GM23338 (cell line): ENCODE data around the gene EXOC6. TPM values are rescaled to one million over a fixed set of nuclear protein-coding genes. Genes with fewer than 3 reads are reported as not detected.

ENCODE experiments used
- ATAC-seq: fragments of 200-7000 bp; cut with Tn5 transposase; 3 replicates; pipeline ENCODE4 v1.9.1; 2020
- DNase-seq: peaks from one replicate; pipeline ENCODE4 v3.0.0-alpha.2; 2015; ENCODE audit warnings: low spot score
- H2AFZ ChIP-seq: fragments of 200-600 bp; sonication (generic); 2 replicates; pipeline ENCODE4 v1.8.0; 2016; ENCODE audit warnings: antibody characterized with exemption, mild to moderate bottlenecking, moderate library complexity
- H3F3A ChIP-seq: fragments of 200-600 bp; sonication (generic); replicated peaks from 2 replicates; pipeline ENCODE4 v1.8.0; 2017; ENCODE audit warnings: antibody characterized with exemption, mixed run types, low read depth
- H3K27ac ChIP-seq: fragments of 200-600 bp; sonication (generic); 2 replicates; pipeline ENCODE4 v1.6.1; 2016; ENCODE audit warnings: low read depth
- H3K27me3 ChIP-seq: fragments of 200-600 bp; sonication (generic); 2 replicates; pipeline ENCODE4 v1.8.0; 2016; ENCODE audit warnings: mild to moderate bottlenecking, mixed run types, moderate library complexity; ENCODE audit not compliant: insufficient read depth
- H3K36me3 ChIP-seq: fragments of 200-600 bp; sonication (generic); 2 replicates; pipeline ENCODE4 v1.8.0; 2016; ENCODE audit warnings: mild to moderate bottlenecking; ENCODE audit not compliant: insufficient read depth
- H3K4me1 ChIP-seq: fragments of 200-600 bp; sonication (generic); 2 replicates; pipeline ENCODE4 v1.8.0; 2016; ENCODE audit warnings: mild to moderate bottlenecking, moderate library complexity; ENCODE audit not compliant: insufficient read depth
- H3K4me2 ChIP-seq: fragments of 200-600 bp; sonication (generic); 2 replicates; pipeline ENCODE4 v1.7.1; 2017; ENCODE audit warnings: mixed run types
- H3K4me3 ChIP-seq: fragments of 200-600 bp; sonication (generic); 2 replicates; pipeline ENCODE4 v1.6.1; 2016; ENCODE audit warnings: mixed run types
- H3K79me2 ChIP-seq: fragments of 200-600 bp; sonication (generic); replicated peaks from 2 replicates; pipeline ENCODE4 v1.8.0; 2017; ENCODE audit warnings: mild to moderate bottlenecking; ENCODE audit not compliant: insufficient read depth
- H3K9me2 ChIP-seq: fragments of 200-600 bp; sonication (generic); 2 replicates; pipeline ENCODE4 v1.8.0; 2017; ENCODE audit not compliant: insufficient read depth
- H4K20me1 ChIP-seq: fragments of 200-600 bp; sonication (generic); replicated peaks from 2 replicates; pipeline ENCODE4 v1.8.0; 2017; ENCODE audit warnings: mild to moderate bottlenecking; ENCODE audit not compliant: insufficient read depth
- H3K27ac Mint-ChIP-seq: 2 replicates; pipeline ENCODE4 v1.8.0; 2020; ENCODE audit warnings: inconsistent platforms, mild to moderate bottlenecking, moderate library complexity, mixed read lengths
- H3K27me3 Mint-ChIP-seq: 3 replicates; pipeline ENCODE4 v1.8.0; 2022; ENCODE audit warnings: low read depth, mild to moderate bottlenecking, moderate library complexity, mixed read lengths, inconsistent platforms; ENCODE audit not compliant: insufficient read depth, poor library complexity
- H3K36me3 Mint-ChIP-seq: 3 replicates; pipeline ENCODE4 v1.8.0; 2021; ENCODE audit warnings: low read depth, mild to moderate bottlenecking, inconsistent platforms, moderate library complexity, mixed read lengths
- H3K4me1 Mint-ChIP-seq: 3 replicates; pipeline ENCODE4 v1.8.0; 2020; ENCODE audit warnings: mild to moderate bottlenecking, inconsistent platforms, mixed read lengths
- H3K4me3 Mint-ChIP-seq: 3 replicates; pipeline ENCODE4 v1.8.0; 2021; ENCODE audit warnings: moderate library complexity, mild to moderate bottlenecking, inconsistent platforms, mixed read lengths
- H3K9me3 Mint-ChIP-seq: 3 replicates; pipeline ENCODE4 v1.8.0; 2020; ENCODE audit warnings: moderate library complexity, mild to moderate bottlenecking, inconsistent platforms, mixed read lengths
- CREB1 ChIP-seq: fragments of 250-450 bp; sonication (Bioruptor Pico); IDR thresholded peaks from 2 replicates; pipeline ENCODE4 v1.5.0; 2020; ENCODE audit warnings: low read depth, mild to moderate bottlenecking, moderate library complexity
- EZH2 ChIP-seq: fragments of 200-600 bp; sonication (generic); IDR thresholded peaks from one replicate; pipeline ENCODE4 v1.8.0; 2017; ENCODE audit warnings: antibody characterized with exemption, mild to moderate bottlenecking, low read depth; ENCODE audit not compliant: unreplicated experiment
- EZH2phosphoT487 ChIP-seq: fragments of 200-600 bp; sonication (generic); IDR thresholded peaks from one replicate; pipeline ENCODE4 v1.8.1; 2018; ENCODE audit warnings: antibody characterized with exemption; ENCODE audit not compliant: unreplicated experiment
- JUNB ChIP-seq: IDR thresholded peaks from one replicate; pipeline ENCODE4 v1.6.1; 2016; ENCODE audit warnings: antibody characterized with exemption; ENCODE audit not compliant: unreplicated experiment
- NANOG ChIP-seq: IDR thresholded peaks from 2 replicates; pipeline ENCODE4 v1.6.1; 2016; ENCODE audit warnings: antibody characterized with exemption, borderline replicate concordance
- POLR2AphosphoS5 ChIP-seq: IDR thresholded peaks from 2 replicates; pipeline ENCODE4 v1.6.1; 2016; ENCODE audit warnings: antibody characterized with exemption, low read depth
- STAT1 ChIP-seq: IDR thresholded peaks from one replicate; pipeline ENCODE4 v1.6.1; 2016; ENCODE audit warnings: antibody characterized with exemption; ENCODE audit not compliant: unreplicated experiment
- ZNF114 ChIP-seq: fragments of 250-450 bp; sonication (Bioruptor Pico); IDR thresholded peaks from 2 replicates; pipeline ENCODE4 v1.5.0; 2020; ENCODE audit warnings: mild to moderate bottlenecking, moderate library complexity
- ZNF331 ChIP-seq: fragments of 250-450 bp; sonication (Bioruptor Pico); IDR thresholded peaks from 2 replicates; pipeline ENCODE4 v1.5.0; 2020; ENCODE audit warnings: low read depth, mild to moderate bottlenecking, moderate library complexity
- polyA plus RNA-seq: library from polyadenylated mRNA; unstranded; fragments of >200 nt; fragmentation: Nextera tagmentation; extraction: Ambion mirVana; gene quantifications from 2 replicates; pipeline ENCODE4 v1.2.1, GENCODE V29; 2016
- total RNA-seq: library from RNA; depleted of rRNA; stranded (reverse); fragments of >200 nt; shearing (Covaris generic); gene quantifications from 2 replicates; pipeline ENCODE4 v1.2.3, GENCODE V29; 2014
- TF ChIP-seq, protein P1 (sequence below): fragments of 250-450 bp; sonication (Bioruptor Pico); IDR thresholded peaks from 2 replicates; pipeline ENCODE4 v1.5.0; 2020; ENCODE audit warnings: mild to moderate bottlenecking, moderate library complexity
- TF ChIP-seq, protein P2 (sequence below), 2 experiments: fragments of 200-600 bp in 1 of 2; sonication (generic) in 1 of 2; conservative IDR thresholded peaks; 2 replicates each; pipeline versions ENCODE4 v1.5.1 to v1.6.1; 2016 to 2017; ENCODE audit warnings: antibody characterized with exemption in 2 of 2, low read depth in 2 of 2, mild to moderate bottlenecking in 2 of 2, moderate library complexity in 1 of 2
- TF ChIP-seq, protein P3 (sequence below): IDR thresholded peaks from one replicate; pipeline ENCODE4 v1.6.1; 2018; ENCODE audit warnings: antibody characterized with exemption; ENCODE audit not compliant: unreplicated experiment
- TF ChIP-seq, protein P4 (sequence below): IDR thresholded peaks from 2 replicates; pipeline ENCODE4 v1.6.1; 2016; ENCODE audit warnings: antibody characterized with exemption

EXOC6 gene
- total and polyA plus RNA-seq, 2 experiments from 2014 or later: 5.0 to 6.0 TPM

DNA sequence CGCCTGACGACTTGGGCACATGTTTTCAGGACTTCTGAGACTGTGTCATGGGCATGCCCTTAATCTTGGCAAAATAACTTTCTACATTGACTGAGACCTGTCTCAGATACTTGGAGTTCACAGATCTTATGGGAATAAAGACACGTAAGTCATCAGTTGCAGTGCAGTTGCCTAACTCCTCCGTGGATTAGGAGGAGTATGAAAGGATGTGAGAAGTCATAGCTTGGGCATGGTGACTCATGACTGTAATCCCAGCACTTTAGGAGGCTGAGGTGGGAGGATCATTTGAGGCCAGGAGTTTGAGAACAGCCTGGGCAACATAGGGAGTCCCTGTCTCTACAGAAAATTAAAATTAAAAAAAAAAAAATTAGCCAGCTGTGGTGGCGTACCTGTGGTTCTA lies 49.6 kb downstream of the EXOC6 start:
- 0 out of 2 replicates have a peak overlapping the region, but pooled peaks have one; percentile 73 for H3K27ac Mint-ChIP-seq
- H3F3A ChIP-seq: no peaks in the 10 kb centered on the region
- ATAC-seq (no peak), DNase-seq (no peak)
- no peaks in the 10 kb centered on the region for H3K9me3 Mint-ChIP-seq
- H4K20me1 ChIP-seq: no peaks in the 10 kb centered on the region
- H3K36me3 Mint-ChIP-seq: no peaks in the 10 kb centered on the region
- no peaks in the 10 kb centered on the region for H3K36me3 ChIP-seq
- no peak overlapping the region for H3K4me3 Mint-ChIP-seq
- no peak overlapping the region for H2AFZ ChIP-seq
- H3K27me3 ChIP-seq: no peaks in the 10 kb centered on the region
- H3K4me1 ChIP-seq: peaks cover 31% of the 10 kb centered on the region
- H3K9me2 ChIP-seq: no peaks in the 10 kb centered on the region
- H3K4me1 Mint-ChIP-seq: peaks cover 48% of the 10 kb centered on the region
- H3K4me3 ChIP-seq: no peak overlapping the region
- peaks cover 1% of the 10 kb centered on the region for H3K27me3 Mint-ChIP-seq
- H3K27ac ChIP-seq: no peak overlapping the region
- no peaks in the 10 kb centered on the region for H3K79me2 ChIP-seq
- TF ChIP-seq EZH2 (no peak), ZNF114 (CRISPR knock-in tag) (no peak), JUNB (no peak), EZH2phosphoT487 (no peak), STAT1 (no peak), NANOG (no peak), ZNF331 (CRISPR knock-in tag) (no peak), CREB1 (CRISPR knock-in tag) (no peak), POLR2AphosphoS5 (no peak)
- TF ChIP-seq, protein P1, sequence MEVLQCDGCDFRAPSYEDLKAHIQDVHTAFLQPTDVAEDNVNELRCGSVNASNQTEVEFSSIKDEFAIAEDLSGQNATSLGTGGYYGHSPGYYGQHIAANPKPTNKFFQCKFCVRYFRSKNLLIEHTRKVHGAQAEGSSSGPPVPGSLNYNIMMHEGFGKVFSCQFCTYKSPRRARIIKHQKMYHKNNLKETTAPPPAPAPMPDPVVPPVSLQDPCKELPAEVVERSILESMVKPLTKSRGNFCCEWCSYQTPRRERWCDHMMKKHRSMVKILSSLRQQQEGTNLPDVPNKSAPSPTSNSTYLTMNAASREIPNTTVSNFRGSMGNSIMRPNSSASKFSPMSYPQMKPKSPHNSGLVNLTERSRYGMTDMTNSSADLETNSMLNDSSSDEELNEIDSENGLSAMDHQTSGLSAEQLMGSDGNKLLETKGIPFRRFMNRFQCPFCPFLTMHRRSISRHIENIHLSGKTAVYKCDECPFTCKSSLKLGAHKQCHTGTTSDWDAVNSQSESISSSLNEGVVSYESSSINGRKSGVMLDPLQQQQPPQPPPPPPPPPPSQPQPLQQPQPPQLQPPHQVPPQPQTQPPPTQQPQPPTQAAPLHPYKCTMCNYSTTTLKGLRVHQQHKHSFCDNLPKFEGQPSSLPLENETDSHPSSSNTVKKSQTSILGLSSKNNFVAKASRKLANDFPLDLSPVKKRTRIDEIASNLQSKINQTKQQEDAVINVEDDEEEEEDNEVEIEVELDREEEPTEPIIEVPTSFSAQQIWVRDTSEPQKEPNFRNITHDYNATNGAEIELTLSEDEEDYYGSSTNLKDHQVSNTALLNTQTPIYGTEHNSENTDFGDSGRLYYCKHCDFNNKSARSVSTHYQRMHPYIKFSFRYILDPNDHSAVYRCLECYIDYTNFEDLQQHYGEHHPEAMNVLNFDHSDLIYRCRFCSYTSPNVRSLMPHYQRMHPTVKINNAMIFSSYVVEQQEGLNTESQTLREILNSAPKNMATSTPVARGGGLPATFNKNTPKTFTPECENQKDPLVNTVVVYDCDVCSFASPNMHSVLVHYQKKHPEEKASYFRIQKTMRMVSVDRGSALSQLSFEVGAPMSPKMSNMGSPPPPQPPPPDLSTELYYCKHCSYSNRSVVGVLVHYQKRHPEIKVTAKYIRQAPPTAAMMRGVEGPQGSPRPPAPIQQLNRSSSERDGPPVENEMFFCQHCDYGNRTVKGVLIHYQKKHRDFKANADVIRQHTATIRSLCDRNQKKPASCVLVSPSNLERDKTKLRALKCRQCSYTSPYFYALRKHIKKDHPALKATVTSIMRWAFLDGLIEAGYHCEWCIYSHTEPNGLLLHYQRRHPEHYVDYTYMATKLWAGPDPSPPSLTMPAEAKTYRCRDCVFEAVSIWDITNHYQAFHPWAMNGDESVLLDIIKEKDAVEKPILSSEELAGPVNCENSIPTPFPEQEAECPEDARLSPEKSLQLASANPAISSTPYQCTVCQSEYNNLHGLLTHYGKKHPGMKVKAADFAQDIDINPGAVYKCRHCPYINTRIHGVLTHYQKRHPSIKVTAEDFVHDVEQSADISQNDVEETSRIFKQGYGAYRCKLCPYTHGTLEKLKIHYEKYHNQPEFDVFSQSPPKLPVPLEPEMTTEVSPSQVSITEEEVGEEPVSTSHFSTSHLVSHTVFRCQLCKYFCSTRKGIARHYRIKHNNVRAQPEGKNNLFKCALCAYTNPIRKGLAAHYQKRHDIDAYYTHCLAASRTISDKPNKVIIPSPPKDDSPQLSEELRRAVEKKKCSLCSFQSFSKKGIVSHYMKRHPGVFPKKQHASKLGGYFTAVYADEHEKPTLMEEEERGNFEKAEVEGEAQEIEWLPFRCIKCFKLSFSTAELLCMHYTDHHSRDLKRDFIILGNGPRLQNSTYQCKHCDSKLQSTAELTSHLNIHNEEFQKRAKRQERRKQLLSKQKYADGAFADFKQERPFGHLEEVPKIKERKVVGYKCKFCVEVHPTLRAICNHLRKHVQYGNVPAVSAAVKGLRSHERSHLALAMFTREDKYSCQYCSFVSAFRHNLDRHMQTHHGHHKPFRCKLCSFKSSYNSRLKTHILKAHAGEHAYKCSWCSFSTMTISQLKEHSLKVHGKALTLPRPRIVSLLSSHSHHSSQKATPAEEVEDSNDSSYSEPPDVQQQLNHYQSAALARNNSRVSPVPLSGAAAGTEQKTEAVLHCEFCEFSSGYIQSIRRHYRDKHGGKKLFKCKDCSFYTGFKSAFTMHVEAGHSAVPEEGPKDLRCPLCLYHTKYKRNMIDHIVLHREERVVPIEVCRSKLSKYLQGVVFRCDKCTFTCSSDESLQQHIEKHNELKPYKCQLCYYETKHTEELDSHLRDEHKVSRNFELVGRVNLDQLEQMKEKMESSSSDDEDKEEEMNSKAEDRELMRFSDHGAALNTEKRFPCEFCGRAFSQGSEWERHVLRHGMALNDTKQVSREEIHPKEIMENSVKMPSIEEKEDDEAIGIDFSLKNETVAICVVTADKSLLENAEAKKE (CRISPR knock-in tag): no peak
- TF ChIP-seq, protein P2, sequence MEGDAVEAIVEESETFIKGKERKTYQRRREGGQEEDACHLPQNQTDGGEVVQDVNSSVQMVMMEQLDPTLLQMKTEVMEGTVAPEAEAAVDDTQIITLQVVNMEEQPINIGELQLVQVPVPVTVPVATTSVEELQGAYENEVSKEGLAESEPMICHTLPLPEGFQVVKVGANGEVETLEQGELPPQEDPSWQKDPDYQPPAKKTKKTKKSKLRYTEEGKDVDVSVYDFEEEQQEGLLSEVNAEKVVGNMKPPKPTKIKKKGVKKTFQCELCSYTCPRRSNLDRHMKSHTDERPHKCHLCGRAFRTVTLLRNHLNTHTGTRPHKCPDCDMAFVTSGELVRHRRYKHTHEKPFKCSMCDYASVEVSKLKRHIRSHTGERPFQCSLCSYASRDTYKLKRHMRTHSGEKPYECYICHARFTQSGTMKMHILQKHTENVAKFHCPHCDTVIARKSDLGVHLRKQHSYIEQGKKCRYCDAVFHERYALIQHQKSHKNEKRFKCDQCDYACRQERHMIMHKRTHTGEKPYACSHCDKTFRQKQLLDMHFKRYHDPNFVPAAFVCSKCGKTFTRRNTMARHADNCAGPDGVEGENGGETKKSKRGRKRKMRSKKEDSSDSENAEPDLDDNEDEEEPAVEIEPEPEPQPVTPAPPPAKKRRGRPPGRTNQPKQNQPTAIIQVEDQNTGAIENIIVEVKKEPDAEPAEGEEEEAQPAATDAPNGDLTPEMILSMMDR (conservative IDR thresholded peaks at IDR 0.05; ENCODE audit: low read depth in 2 of 2): no peak
- TF ChIP-seq, protein P3, sequence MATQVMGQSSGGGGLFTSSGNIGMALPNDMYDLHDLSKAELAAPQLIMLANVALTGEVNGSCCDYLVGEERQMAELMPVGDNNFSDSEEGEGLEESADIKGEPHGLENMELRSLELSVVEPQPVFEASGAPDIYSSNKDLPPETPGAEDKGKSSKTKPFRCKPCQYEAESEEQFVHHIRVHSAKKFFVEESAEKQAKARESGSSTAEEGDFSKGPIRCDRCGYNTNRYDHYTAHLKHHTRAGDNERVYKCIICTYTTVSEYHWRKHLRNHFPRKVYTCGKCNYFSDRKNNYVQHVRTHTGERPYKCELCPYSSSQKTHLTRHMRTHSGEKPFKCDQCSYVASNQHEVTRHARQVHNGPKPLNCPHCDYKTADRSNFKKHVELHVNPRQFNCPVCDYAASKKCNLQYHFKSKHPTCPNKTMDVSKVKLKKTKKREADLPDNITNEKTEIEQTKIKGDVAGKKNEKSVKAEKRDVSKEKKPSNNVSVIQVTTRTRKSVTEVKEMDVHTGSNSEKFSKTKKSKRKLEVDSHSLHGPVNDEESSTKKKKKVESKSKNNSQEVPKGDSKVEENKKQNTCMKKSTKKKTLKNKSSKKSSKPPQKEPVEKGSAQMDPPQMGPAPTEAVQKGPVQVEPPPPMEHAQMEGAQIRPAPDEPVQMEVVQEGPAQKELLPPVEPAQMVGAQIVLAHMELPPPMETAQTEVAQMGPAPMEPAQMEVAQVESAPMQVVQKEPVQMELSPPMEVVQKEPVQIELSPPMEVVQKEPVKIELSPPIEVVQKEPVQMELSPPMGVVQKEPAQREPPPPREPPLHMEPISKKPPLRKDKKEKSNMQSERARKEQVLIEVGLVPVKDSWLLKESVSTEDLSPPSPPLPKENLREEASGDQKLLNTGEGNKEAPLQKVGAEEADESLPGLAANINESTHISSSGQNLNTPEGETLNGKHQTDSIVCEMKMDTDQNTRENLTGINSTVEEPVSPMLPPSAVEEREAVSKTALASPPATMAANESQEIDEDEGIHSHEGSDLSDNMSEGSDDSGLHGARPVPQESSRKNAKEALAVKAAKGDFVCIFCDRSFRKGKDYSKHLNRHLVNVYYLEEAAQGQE: no peak
- TF ChIP-seq, protein P4, sequence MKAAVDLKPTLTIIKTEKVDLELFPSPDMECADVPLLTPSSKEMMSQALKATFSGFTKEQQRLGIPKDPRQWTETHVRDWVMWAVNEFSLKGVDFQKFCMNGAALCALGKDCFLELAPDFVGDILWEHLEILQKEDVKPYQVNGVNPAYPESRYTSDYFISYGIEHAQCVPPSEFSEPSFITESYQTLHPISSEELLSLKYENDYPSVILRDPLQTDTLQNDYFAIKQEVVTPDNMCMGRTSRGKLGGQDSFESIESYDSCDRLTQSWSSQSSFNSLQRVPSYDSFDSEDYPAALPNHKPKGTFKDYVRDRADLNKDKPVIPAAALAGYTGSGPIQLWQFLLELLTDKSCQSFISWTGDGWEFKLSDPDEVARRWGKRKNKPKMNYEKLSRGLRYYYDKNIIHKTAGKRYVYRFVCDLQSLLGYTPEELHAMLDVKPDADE: no peak
- H3K4me2 ChIP-seq: no peak overlapping the region
